ENCODE data around the gene CD70.
"Not testable (repeated sequence)": the region's sequence is repeated elsewhere in the genome, so short reads cannot be mapped to it uniquely, and the experiment has no call there.

CD70 gene

GRCh38 chr19:6570764-6571163 is 20.2 kb downstream of the CD70 start:
- no peak for DNase-seq (ENCODE audit: low spot score)

GRCh38 chr19:6568816-6569215 is 22.1 kb downstream of the CD70 start:
- no peak for DNase-seq (ENCODE audit: low spot score)

GRCh38 chr19:6568010-6568526 is 22.9 kb downstream of the CD70 start:
- DNase-seq (ENCODE audit: low spot score) = no peak

- DNase-seq (ENCODE audit: low spot score) = not testable (repeated sequence)
Measured at GRCh38 chr19:6566727-6567126, 24.2 kb downstream of the CD70 start.

- no peak for DNase-seq (ENCODE audit: low spot score)
Measured at GRCh38 chr19:6564393-6564792, 26.6 kb downstream of the CD70 start.

- DNase-seq (ENCODE audit: low spot score) = not testable (repeated sequence)
Measured at GRCh38 chr19:6562437-6562836, 28.5 kb downstream of the CD70 start.

GRCh38 chr19:6556480-6557195 is 34.3 kb downstream of the CD70 start:
- DNase-seq (ENCODE audit: low spot score) = peak; percentile 50

- no peak for DNase-seq (ENCODE audit: low spot score)
Measured at GRCh38 chr19:6556043-6556449, 34.9 kb downstream of the CD70 start.

GRCh38 chr19:6551607-6552450 is 39.1 kb downstream of the CD70 start:
- peak; percentile 63 for DNase-seq (ENCODE audit: low spot score)

GRCh38 chr19:6551091-6551490 is 39.9 kb downstream of the CD70 start:
- DNase-seq (ENCODE audit: low spot score) = no peak

GRCh38 chr19:6550679-6551078 is 40.3 kb downstream of the CD70 start:
- not testable (repeated sequence) for DNase-seq (ENCODE audit: low spot score)

GRCh38 chr19:6543866-6544347 is 47.0 kb downstream of the CD70 start:
- DNase-seq (ENCODE audit: low spot score) = no peak

- no peak for DNase-seq (ENCODE audit: low spot score)
Measured at GRCh38 chr19:6540918-6541689, 49.8 kb downstream of the CD70 start.

GRCh38 chr19:6539514-6539913 is 51.4 kb downstream of the CD70 start:
- no peak for DNase-seq (ENCODE audit: low spot score)

Data from AG20443 (cell line).